Measurements from ENCODE around the gene HS3ST5.

The HS3ST5 gene

GRCh38 chr6:114375541-114376192, 32.8 kb upstream of the HS3ST5 start:
- no peak for TF ChIP-seq CTCF (conservative IDR thresholded peaks at IDR 0.05; ENCODE audit: low read length)
- no peak overlapping the region for H3K4me3 ChIP-seq (ENCODE audit: low read length)
- DNase-seq (ENCODE audit: low read depth) = no peak

- TF ChIP-seq CTCF (conservative IDR thresholded peaks at IDR 0.05; ENCODE audit: low read length) = no peak
- no peak for DNase-seq (ENCODE audit: low read depth)
- H3K4me3 ChIP-seq (ENCODE audit: low read length) = no peak overlapping the region
Observed at GRCh38 chr6:114367315-114367961, 24.6 kb upstream of the HS3ST5 start.

GRCh38 chr6:114366899-114367298, 24.1 kb upstream of the HS3ST5 start:
- no peak overlapping the region for H3K4me3 ChIP-seq (ENCODE audit: low read length)
- TF ChIP-seq CTCF (conservative IDR thresholded peaks at IDR 0.05; ENCODE audit: low read length) = no peak
- DNase-seq (ENCODE audit: low read depth) = no peak

- no peak overlapping the region for H3K4me3 ChIP-seq (ENCODE audit: low read length)
- TF ChIP-seq CTCF (conservative IDR thresholded peaks at IDR 0.05; ENCODE audit: low read length) = no peak
- DNase-seq (ENCODE audit: low read depth) = no peak
Observed at GRCh38 chr6:114364301-114364700, 21.5 kb upstream of the HS3ST5 start.

- DNase-seq (ENCODE audit: low read depth) = no peak
- TF ChIP-seq CTCF (conservative IDR thresholded peaks at IDR 0.05; ENCODE audit: low read length) = no peak
- no peak overlapping the region for H3K4me3 ChIP-seq (ENCODE audit: low read length)
Observed at GRCh38 chr6:114362957-114363356, 20.1 kb upstream of the HS3ST5 start.

GRCh38 chr6:114362396-114362795, 19.6 kb upstream of the HS3ST5 start:
- no peak for DNase-seq (ENCODE audit: low read depth)
- no peak overlapping the region for H3K4me3 ChIP-seq (ENCODE audit: low read length)
- TF ChIP-seq CTCF (conservative IDR thresholded peaks at IDR 0.05; ENCODE audit: low read length) = no peak

- no peak for TF ChIP-seq CTCF (conservative IDR thresholded peaks at IDR 0.05; ENCODE audit: low read length)
- H3K4me3 ChIP-seq (ENCODE audit: low read length) = no peak overlapping the region
- DNase-seq (ENCODE audit: low read depth) = no peak
Observed at GRCh38 chr6:114361036-114361435, 18.2 kb upstream of the HS3ST5 start.
